ENCODE data around the gene OTUD5.

OTUD5 gene

GRCh38 chrX:48957477-48957826, at the start of gene OTUD5 (continued):
- TF ChIP-seq ZNF645 (tag by site-specific recombination; IDR thresholded peaks at IDR 0.05), result no peak
- no peak for TF ChIP-seq PBX3 (CRISPR knock-in tag; IDR thresholded peaks at IDR 0.05)
- peak; percentile 86 for TF ChIP-seq ZNF76 (tag by site-specific recombination; IDR thresholded peaks at IDR 0.05; ENCODE audit: borderline replicate concordance, low read depth)
- no peak for TF ChIP-seq ZNF514 (tag by site-specific recombination; IDR thresholded peaks at IDR 0.05)
- no peak for TF ChIP-seq ZNF148 (tag by site-specific recombination; IDR thresholded peaks at IDR 0.05; ENCODE audit: borderline replicate concordance)

- no peaks in the 10 kb centered on the region for H3K9me3 ChIP-seq (ENCODE audit: control insufficient read depth, insufficient read depth, low read depth, low read length)
- TF ChIP-seq GLIS1 (tag by site-specific recombination; IDR thresholded peaks at IDR 0.05), result no peak
- TF ChIP-seq ZNF354C (tag by site-specific recombination; IDR thresholded peaks at IDR 0.05; ENCODE audit: borderline replicate concordance, low read depth), result no peak
- TF ChIP-seq ZFP3 (tag by site-specific recombination; IDR thresholded peaks at IDR 0.05; ENCODE audit: low read depth), result no peak
- TF ChIP-seq ZNF561 (tag by site-specific recombination; IDR thresholded peaks at IDR 0.05; ENCODE audit: borderline replicate concordance), result no peak
- TF ChIP-seq PRDM2 (tag by site-specific recombination; IDR thresholded peaks at IDR 0.05; ENCODE audit: borderline replicate concordance), result no peak
- TF ChIP-seq SETDB1 (IDR thresholded peaks at IDR 0.05; ENCODE audit: insufficient read length, low read length), result no peak
- TF ChIP-seq EGR2 (tag by site-specific recombination; IDR thresholded peaks at IDR 0.05; ENCODE audit: low read depth), result no peak
- ChIA-PET CTCF (no interaction called here), POLR2A (interaction anchor here (0.6 kb wide), 1 partner anchor 395 kb away, joined by 5 read pairs; no protein-coding TSS in a partner anchor)
- no peaks in the 10 kb centered on the region for H3K4me1 ChIP-seq (ENCODE audit: control insufficient read depth, insufficient read depth, low read length)
- H3K4me3 ChIP-seq (ENCODE audit: low read depth, low read length), result no peak overlapping the region
- peaks cover 0 to 10% of the 10 kb centered on the region in 2 experiments; a peak in 1 of 3 replicates for H3K36me3 ChIP-seq (ENCODE audit: control insufficient read depth in 2 of 2, insufficient read depth in 1 of 2, low read length in 2 of 2)
- H3K27ac ChIP-seq (ENCODE audit: extremely low read depth, low read depth, low read length), result no peak overlapping the region
These were observed 46.3 kb upstream of the OTUD5 start for GRCh38 chrX:49003696-49004095.
